NCI-H187 (cell line): ENCODE data around the gene MAP3K9.

ENCODE experiments used
- DNase-seq, 2 experiments: peaks; one replicate each; lab custom pipeline; 2025; lab: John Stamatoyannopoulos, UW

MAP3K9 gene

DNA sequence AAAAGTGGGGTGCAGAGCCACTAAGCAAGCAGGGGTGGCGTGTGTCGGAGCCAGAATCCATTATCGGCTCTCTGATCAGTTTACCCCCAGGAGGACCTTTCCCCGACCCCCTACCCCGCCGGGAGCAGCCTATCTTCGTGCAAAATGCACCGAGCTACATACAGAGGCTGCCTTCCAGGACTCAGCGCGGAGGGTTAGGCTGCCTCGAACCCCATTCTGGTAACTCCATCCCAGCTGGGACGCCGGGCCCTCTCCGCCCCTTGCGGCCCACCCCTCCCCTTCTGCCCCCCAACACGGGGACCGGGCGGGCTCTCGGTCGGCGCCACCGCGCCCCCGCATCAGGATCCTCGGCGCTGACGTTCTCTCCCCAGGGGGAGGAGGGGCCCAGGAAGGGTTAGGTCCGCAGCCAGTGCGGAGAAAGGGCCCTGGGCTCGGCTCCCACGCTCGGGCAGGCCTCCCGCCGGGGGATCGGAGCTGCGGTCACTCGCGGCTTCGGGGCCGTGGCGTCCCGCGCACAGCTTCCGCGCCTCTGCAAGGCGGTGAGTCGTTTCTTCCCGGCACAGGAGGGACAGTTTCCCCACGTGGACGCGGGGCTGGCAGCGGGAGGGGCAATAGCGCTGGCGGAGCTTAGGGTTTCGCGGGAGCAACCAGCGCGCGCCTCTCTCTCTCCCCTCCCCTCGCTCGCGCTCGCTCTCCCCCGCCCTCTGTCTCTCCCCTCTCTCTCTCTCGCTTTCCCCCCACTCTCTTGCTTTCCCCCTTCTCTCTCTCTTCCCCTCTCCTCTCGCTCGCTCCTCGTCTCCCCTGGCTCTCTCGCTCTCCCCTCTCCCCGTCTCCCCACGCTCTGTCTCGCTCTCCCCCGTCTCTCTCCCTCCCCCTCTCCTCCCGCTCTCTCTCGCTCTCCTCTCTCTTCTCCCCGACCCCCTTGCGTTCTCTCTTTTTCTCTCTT is 12.5 kb upstream of the MAP3K9 start:
- DNase-seq = no peak

DNA sequence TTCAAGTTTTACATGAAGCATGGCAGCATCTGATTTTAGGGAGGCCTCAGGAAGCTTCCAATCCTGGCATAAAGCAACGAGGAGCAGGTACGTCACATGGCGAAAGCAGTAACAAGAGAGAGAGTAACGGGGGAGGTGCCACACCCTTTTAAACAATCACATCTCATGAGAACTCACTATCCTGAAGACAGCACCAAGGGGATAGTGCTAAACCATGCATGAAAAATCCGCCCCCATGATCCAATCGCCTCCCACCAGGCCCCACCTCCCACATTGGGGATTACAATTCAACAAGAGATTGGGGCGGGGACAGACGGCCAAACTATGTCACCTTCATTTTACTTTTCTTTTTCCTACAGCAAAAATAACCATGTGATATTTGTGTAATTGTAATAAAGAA is 7.2 kb upstream of the MAP3K9 start:
- DNase-seq = no peak

DNA sequence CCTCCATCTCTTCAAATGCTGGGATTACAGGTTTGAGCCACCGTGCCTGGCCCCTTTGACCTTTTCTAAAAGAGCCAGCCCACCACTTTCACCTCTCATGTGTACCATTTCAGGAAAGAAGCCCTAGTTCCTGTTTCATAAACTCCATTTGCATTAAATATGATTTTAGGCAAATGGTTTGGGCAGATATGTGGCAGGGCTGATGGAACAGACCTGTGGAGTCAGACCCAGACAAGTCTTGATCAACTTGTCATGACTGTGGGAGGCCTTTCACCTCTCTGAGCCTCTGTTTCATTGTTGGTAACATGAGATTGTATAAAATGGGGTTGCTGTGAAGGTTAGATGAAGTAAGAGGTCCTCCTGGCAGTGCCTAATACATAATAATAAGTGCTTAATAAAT is 5.2 kb upstream of the MAP3K9 start:
- DNase-seq = no peak

DNA sequence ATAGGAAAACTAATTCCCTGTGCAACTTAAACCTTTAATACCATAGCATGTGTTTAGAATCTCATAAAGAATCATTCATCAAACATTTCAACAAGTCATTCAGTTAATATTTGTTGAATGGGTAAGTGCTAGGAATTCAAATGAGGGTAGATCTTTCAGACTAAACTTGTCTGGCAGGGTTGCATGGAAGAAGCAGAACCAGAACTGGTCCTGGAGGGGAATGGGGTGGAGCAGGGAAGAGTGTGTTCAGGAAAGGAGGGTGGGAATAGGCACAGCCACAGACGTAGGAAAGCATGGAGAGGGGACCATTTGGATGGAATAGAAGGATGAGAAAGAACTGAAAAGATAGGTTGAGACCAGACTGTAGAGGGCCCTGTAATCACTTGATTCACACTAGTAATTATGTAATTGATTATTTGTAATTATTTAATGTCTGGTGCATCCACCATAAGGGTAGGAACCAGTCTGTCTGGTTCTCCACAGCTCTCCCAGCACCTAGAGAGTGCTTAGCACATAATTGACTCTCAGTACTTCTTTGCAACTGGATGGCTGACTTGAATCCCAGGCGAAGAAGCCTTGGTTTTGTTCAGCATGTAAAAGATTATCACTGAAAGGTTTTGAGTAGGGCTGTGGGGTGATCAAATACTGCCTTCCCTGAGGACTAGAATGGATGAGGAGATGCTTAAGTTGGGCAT is 3.0 kb upstream of the MAP3K9 start:
- no peak for DNase-seq

DNA sequence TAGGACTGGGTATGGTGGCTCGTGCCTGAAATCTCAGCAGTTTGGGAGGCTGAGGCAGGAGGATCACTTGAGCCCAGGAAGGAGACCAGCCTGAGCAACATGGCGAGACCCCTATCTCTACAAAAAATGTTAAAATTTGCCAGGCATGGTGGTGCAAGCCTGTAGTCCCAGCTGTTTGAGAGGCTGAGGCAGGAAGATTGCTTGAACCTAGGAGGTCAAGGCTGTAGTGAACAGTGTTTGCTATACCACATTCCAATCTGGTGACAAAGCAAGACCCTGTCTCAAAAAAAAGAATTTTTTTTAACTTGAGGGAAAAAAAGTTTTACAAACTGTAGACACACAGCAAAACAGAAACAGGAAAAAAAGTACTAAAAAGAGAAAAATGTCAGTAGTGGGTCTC is 2.3 kb upstream of the MAP3K9 start:
- DNase-seq = no peak

DNA sequence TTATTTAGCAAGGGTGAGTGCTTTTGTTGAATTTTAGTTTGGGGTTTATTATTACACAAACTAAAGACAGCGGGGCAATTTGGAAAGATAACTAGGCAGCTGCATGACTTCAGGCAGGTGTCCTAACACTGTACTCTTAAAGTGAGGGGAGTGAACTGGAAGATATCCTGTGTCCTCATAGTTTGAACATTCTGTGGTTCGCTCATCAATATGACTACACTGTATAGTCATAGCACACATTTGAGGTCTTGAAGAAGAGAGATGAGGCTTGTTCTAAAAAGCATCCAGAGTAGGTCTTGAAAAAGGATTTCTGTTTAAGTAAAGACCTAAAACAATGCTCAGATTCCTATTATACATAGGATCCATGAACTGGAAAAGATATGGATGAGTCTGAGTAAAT is 1.7 kb upstream of the MAP3K9 start:
- no peak for DNase-seq

DNA sequence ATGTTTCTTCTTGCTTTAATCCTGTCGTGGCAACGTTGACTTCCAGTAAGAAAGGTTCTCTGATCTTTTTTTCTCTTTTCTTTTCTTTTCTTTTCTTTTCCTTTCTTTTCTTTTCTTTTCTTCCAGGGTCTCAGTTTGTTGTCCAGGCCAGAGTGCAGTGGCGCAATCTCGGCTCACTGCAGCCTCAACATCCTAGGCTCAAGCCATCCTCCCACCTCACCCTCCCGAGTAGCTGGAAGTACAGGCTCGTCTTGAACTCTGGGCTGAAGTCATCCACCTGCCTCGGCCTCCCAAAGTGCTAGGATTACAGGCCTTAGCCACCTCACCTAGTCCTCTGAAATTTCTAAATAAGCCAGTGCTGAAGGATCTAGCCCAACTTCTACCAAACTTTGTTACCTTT is 1.3 kb upstream of the MAP3K9 start:
- DNase-seq = no peak

DNA sequence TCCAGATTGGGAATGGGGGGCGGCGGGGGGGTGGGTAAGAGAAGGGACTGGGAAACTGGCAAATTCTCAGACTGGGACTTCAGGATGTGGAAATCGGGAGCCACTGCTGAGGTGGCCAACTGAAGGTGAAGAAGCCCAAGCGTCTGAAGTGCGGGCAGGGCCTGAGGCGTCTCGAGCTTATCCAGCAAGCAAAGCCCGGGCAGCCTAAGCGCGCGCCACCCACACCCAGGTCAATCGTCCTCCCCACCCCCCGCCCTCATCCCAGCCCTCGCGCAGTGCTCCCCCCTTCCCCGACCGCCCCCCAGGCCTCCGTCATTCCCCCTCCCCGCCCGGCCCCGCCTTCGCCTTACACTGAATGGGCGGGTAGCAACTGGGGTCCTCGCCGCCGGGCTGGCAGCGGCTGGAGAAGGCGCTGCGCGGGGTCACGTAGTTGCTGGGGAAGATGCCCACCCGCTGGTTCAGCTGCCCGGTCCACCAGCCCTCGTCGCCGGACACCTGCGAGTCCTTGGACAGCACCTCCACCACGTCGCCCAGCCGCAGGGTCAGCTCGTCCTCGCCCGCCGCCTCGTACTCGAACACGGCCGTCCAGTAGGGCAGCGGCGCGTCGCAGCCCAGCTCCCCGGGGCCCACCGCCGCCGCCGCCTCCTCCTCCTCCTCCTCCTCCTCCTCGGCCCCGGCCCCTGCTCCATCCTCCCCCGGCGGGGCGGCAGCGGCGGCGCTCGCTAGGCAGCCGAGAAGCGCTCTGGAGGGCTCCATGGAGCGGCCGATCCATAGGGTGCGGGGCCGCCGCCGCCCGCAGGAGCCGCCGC is 693 bp downstream of the MAP3K9 start:
- peak in 1 of 2 experiments; percentile 17 for DNase-seq

DNA sequence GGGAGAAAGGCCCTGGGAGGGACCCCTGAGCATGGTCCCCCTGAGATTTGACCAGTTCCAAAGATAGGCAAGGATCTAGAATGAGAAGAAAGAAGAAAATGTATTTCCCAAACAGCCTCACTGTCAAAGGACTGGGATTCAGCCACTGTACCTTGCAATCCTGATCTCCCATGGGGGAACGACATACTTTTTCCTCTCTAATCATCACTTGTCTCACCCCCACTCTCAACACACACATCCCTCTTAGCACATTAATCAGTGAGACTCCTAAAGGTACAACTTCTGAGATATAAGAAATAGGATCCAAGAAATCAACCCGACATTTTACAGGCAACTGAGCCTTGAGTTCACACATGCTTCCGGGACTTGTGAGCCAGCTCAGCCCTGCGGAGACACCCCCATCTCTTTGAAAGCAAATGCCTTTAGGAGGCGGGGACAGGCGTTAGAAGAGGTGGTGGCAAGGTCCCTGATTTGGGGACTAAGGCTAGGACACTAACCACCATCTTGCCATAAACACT is 1.4 kb downstream of the MAP3K9 start:
- no peak for DNase-seq

DNA sequence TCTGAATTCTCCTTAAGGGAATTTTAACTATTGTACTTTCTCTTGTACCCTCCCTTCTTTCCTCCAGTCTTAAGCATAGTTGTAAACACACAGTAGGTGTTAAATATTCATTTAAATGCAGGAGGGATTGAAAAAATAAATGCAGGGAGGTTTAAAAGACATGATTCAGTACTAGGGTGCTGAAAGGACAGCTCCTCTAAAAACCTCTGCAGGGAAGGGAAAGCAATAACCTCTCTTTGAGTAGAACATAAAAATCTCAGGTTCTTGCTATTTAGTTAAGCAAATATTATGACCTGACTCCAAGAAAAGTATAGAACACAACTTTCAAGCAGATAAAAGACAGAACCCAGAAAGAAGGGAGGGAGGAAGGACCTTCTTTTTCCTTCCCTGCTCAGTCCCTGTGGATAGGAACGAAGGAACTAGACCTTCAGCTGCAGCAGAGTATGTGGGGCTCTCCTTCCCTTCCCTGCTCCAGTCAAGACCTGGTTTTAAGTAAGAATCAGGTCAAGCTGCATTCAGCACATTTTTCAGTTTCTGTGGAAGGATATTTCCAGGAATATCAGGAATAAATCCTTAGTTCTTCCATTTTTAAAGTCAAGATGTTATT is 4.7 kb downstream of the MAP3K9 start:
- no peak for DNase-seq

DNA sequence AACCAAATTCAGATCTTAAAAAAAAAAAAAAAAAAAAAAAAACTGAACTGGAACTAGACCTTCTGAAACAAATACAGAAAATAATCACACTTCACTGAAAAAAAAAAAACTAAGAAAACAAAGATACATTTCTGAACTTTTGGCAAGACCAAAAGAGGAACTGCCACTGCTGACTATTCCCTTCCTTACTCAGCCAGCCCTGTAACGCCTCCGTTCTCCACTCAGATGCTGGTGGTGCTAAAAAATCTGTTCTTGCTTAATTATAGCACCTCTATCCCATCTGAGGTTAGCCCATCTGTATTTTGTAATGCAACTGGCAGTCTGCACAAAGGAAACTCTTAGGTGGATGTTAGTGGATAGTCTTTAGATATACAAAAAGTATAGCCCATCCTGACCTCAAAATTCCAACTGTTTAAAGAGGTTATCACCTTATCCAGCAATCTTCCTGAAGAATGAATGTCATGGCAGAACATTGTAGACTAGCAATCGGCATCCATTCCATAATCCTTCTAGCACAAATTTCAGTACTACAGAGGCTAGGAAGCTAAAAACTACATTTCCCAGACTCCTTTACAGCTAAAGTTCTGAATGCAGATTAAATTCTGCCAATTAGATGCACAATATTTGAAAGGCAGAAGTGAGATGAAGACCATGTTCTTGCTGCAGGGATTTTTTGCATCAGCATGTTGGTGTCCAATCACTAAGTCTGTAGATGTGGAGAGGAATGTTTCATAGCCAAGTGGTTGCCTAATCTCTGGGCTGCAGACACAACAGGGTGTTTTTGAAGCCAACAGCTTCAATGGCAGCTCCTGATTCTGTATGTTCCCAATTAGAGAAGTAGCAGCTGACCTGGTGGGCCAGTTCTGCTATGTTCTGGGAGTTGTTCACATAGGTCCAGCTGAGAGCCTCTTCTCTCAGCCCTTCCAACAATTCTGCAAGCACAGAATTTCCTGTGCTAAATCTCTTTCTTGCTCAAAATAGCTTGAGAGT is 5.7 kb downstream of the MAP3K9 start:
- no peak for DNase-seq

DNA sequence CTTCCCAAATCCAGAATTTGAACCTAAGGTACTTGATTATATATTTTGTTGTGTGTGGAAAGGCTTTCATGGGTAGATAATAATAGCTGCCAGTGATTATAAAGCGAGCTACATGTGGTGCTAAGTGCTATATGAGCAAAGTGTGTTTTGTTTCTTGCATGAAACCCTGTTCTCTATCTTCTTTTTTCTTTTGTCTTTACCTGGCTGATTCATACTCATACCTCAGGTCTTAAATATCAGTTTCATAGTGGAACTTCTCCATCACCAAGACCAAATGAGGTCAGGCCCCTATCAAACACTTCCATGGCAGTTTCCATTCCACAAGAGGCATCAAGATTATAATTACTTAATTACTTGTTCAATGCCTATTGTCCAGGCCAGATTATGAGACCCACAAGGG is 6.9 kb downstream of the MAP3K9 start:
- DNase-seq = no peak

DNA sequence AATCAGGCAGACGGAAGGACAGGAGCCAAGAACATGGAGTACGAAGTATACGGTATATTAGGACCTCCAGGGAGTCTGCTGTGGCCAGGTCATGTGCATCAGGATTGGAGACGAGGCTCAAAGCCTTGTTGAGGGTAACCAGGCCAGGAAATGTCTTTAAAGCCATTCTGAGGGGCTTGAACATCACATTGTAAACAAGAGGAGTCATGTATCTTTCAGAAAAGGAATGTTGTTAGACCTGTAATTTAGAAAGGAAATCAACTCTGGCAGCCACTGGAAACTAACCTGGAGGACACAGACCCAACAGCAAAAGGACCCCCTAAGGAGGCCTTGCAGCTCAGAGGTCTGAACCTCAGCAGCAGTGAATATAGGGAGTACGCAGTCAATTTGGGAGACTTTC is 7.5 kb downstream of the MAP3K9 start:
- no peak for DNase-seq

DNA sequence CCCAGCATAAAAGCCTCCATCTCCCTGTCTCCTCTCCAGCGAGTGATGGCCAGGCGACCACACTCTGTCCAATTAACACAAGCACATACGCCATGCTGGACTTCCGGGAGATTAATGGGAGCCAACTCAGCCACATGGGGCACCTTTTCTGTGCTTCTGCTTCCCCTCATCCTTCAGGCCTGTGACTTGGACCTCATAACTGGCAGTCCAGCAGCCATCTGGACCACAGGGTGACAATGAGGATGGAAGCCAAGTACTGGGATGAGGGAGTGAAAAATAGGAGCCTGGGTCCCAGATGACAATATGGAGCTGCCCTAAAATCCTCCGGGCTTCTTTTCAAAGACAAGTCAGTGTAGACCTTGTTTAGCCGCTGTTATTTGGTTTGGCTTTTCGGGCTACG is 12.8 kb downstream of the MAP3K9 start:
- DNase-seq = no peak

DNA sequence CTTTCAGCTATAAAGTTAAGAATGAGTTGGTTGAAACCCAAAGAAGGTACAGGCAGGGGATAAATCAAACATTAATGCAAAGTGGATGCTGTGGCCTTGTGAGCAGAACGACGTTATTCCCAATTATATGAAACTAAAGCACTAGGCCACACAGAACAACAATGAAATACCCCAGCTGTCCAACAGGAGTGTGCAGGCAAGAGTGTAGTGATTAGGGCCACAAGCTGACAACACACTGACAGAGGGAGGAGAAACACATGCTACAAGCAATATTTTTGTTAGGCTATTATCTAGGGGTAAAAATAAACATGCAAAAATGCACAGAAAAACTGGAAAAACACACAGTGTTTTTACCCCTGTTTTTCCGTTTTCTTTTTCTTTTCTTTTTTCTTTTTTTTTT is 15.0 kb downstream of the MAP3K9 start:
- no peak for DNase-seq

DNA sequence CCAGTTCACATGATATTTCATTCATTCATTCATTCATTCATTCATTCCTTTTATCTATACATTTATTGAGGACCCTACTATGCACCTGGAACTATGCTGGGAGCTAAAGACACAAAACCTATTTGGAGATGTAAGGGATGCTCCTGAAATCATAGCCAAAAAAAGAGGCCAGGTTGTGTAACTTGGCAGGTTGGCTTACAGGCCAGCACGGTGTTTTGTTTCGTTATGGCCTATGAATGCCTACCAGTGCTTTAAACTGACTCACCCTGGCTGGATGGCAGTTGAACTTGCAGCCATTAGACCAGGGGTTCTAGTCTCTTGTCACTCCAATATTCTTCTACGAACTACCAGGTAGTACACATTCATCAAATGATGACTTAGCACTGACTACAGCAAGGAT is 15.7 kb downstream of the MAP3K9 start:
- no peak for DNase-seq

DNA sequence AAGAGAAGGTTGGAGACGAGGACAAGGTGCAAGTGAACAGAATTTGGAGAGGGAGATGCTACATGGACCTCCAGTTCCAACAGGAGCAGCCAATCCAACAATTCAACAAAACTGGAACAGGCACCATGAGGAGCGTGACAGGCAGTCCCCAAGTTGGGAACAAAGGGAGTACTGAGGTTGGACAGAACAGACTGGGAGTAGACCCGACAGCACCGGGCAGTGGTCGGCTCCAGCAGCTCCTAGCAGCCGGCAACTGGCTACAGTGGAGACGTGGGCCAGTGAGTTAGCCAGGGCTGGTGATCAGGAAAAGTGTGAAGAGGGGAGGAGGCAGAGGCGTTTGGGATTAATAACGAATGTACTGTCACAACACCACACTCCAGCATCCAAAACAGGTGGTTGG is 16.4 kb downstream of the MAP3K9 start:
- no peak for DNase-seq

DNA sequence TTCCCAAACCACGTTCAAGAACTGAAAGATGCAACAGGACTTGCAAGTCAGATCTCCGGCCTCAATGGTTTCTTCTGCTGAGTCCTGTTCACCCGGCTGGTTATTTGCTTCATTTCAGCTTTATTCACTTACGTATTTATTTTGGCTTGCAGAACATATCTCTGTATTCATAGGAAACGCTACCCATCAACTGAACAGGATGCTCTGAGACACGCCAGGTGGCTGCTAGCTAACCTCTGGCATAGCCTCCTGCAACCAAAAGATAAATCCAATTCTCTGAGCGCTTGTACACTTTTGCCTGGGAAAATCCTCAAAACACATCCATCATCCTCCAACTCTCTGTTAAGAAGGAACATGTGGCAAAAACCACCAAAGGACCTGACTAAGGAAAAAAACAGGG is 17.3 kb downstream of the MAP3K9 start:
- DNase-seq = no peak

DNA sequence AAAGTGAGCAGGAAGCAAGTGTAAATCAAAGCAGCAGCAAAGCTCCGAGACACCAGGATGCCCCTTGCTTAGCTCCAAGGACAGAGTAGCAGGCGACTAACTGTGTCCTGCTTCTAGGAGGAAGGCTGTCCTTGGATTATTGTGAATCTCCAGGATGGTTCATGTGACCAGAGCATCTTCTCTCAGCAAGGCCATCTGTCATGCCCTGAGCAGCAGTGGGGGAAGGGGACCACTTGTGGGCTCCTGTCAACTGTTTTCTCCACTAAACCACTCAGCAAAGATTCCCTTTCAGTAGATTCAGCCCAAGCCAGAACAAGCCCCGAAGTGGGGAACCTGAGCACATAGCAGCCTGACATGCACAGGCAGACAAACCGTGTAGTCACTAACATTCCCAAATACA is 19.4 kb downstream of the MAP3K9 start:
- no peak for DNase-seq

DNA sequence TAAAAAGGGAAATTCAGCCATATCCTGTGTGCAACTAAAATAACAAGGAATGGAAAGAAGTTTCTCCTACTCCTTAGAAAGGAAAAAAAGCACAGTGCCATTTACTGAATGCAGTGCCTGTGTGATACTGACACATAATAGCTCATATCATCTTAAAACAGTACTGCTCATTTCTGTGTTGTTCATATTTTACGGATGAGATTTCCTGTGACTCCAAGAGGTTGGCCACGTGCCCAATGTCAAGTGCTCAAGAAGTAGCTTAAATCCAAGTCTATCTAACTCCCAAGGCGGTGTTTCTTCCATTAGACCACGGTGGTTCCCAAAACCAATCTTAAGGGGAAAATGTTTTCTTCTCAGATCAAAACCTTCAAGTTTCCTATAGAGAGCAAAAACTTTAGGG is 20.0 kb downstream of the MAP3K9 start:
- no peak for DNase-seq

DNA sequence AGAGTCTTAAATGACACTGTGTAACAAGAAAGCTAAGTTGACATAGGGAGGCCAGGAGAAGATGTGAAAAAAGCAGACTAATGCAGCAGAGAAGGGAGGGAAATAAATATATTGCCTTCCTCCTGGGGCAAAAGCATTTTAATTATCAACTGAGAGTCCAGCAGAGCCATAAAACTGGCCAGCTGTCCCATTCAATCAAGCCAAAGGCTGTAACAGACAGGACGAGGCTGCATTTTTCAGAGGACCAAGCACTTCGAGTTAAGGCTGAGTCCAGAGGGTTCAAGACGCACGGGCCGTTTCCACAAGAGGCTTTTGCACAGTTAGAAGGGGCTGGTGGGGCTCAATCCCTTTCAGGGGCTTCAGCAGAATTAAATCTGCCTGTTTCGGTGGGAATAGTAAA is 20.4 kb downstream of the MAP3K9 start:
- DNase-seq = no peak
